Hepatocyte (in vitro differentiated cells): Measurements from ENCODE around the gene DSE. TPM values are rescaled to one million over a fixed set of nuclear protein-coding genes. Genes with fewer than 3 reads are reported as not detected.

Experiments
- DNase-seq: peaks from one replicate; pipeline ENCODE4 v3.0.0-alpha.2; 2016; ENCODE audit warnings: low spot score
- H2AFZ ChIP-seq: fragments of 200-600 bp; sonication (generic); 2 replicates; pipeline ENCODE4 v1.6.0; 2016; ENCODE audit warnings: antibody characterized with exemption, mild to moderate bottlenecking
- H3K27ac ChIP-seq: fragments of 200-600 bp; sonication (generic); 2 replicates; pipeline ENCODE4 v1.5.1; 2016; ENCODE audit warnings: mild to moderate bottlenecking
- H3K27me3 ChIP-seq: fragments of 200-600 bp; sonication (generic); 2 replicates; pipeline ENCODE4 v1.6.1; 2016
- H3K36me3 ChIP-seq: fragments of 200-600 bp; sonication (generic); replicated peaks from 2 replicates; pipeline ENCODE4 v1.5.1; 2016; ENCODE audit warnings: low read depth; ENCODE audit not compliant: insufficient read depth
- H3K4me1 ChIP-seq: fragments of 200-600 bp; sonication (generic); 2 replicates; pipeline ENCODE4 v1.5.1; 2016; ENCODE audit warnings: mild to moderate bottlenecking, moderate library complexity; ENCODE audit not compliant: insufficient read depth
- H3K4me2 ChIP-seq: fragments of 200-600 bp; sonication (generic); 2 replicates; pipeline ENCODE4 v1.6.0; 2016
- H3K4me3 ChIP-seq: fragments of 200-600 bp; sonication (generic); 2 replicates; pipeline ENCODE4 v1.5.1; 2016; ENCODE audit warnings: mild to moderate bottlenecking
- H3K79me2 ChIP-seq: fragments of 200-600 bp; sonication (generic); 2 replicates; pipeline ENCODE4 v1.6.0; 2017; ENCODE audit warnings: mild to moderate bottlenecking
- H3K9me2 ChIP-seq: fragments of 200-600 bp; sonication (generic); replicated peaks from 2 replicates; pipeline ENCODE4 v1.6.0; 2017; ENCODE audit warnings: mild to moderate bottlenecking; ENCODE audit not compliant: insufficient read depth
- H3K9me3 ChIP-seq: fragments of 200-600 bp; sonication (generic); 2 replicates; pipeline ENCODE4 v1.5.1; 2016; ENCODE audit warnings: low read depth, mild to moderate bottlenecking
- H4K20me1 ChIP-seq: fragments of 200-600 bp; sonication (generic); 2 replicates; pipeline ENCODE4 v1.6.0; 2016; ENCODE audit warnings: mild to moderate bottlenecking; ENCODE audit not compliant: insufficient read depth, poor library complexity, severe bottlenecking
- CTCF ChIP-seq: fragments of 200-600 bp; sonication (generic); IDR thresholded peaks from 2 replicates; pipeline ENCODE4 v1.5.1; 2016; ENCODE audit warnings: antibody characterized with exemption, mild to moderate bottlenecking; ENCODE audit not compliant: poor library complexity
- EZH2 ChIP-seq: fragments of 200-600 bp; sonication (generic); IDR thresholded peaks from 2 replicates; pipeline ENCODE4 v1.6.1; 2016; ENCODE audit warnings: antibody characterized with exemption, mild to moderate bottlenecking, borderline replicate concordance
- EZH2phosphoT487 ChIP-seq: fragments of 200-600 bp; sonication (generic); IDR thresholded peaks from one replicate; pipeline ENCODE4 v1.6.1; 2018; ENCODE audit warnings: antibody characterized with exemption, mild to moderate bottlenecking, low read depth, moderate library complexity; ENCODE audit not compliant: unreplicated experiment, severe bottlenecking
- WGBS: methylation state at CpG from one replicate; pipeline ENCODE4 v1.1.6; 2016; ENCODE audit warnings: low lambda C conversion rate; ENCODE audit errors: missing lambda C conversion rate; 5-methylcytosine and 5-hydroxymethylcytosine counted together
- polyA plus RNA-seq: library from polyadenylated mRNA; unstranded; fragments of >200 nt; fragmentation: Nextera tagmentation; extraction: Ambion mirVana; gene quantifications from 2 replicates; pipeline ENCODE4 v1.2.1, GENCODE V29; 2016
- total RNA-seq: library from RNA; depleted of rRNA; stranded (reverse); fragments of >200 nt; gene quantifications from 2 replicates; pipeline ENCODE4 v1.2.3, GENCODE V29; 2014

The DSE gene
- total and polyA plus RNA-seq, 2 experiments from 2014 or later = 19.9 to 45.0 TPM

DNA sequence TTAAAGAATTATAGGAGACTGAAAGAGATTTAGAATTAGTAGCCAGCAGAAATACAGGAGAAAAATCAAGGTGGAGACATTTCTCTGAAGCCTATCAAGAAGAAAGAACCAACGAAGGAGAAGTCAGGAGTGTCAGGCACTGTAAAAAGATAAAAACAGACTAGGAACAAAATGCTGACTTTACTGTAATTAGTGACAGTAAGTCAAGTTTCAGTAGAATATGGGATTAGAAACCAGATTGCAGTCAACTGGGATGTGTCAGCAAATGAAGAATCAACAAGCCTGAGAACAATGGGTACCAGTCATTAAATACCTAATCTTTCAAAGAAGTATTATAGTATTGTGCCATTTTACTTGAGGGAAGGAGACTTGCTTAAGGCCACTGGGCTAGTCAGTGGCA is 112.0 kb downstream of the DSE start:
- 82% methylated on average over 1 of the region's 1 CpG for WGBS
- Histone ChIP-seq H3K27ac (no peak overlapping the region), H2AFZ (no peak overlapping the region), H3K79me2 (no peaks in the 10 kb centered on the region), H3K36me3 (no peaks in the 10 kb centered on the region), H3K4me1 (no peaks in the 10 kb centered on the region), H3K9me3 (no peaks in the 10 kb centered on the region), H4K20me1 (no peaks in the 10 kb centered on the region), H3K4me2 (no peak overlapping the region), H3K4me3 (no peak overlapping the region), H3K27me3 (no peaks in the 10 kb centered on the region), H3K9me2 (no peaks in the 10 kb centered on the region)
- TF ChIP-seq EZH2 = no peak
- TF ChIP-seq EZH2phosphoT487 = no peak
- no peak for TF ChIP-seq CTCF
- DNase-seq = no peak

DNA sequence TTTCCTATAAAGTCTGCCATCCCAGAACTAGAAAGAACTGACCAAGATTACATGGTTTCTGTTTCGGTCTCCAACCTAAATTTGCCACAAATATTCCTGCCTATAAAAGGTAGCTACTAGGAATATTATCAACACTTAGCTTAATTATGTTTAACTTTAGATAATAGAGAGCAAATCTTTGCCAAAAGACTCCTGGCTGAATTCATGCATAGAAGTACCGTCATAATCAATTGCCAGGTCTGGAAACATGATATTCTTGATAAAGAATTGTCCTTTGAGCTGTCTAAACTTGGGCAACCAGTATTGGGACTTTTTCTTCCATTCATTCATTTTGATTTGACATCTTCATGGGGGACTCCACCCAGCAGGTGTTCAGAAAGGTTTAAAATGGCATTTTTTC is 112.9 kb downstream of the DSE start:
- Histone ChIP-seq H2AFZ (no peak overlapping the region), H3K4me1 (no peaks in the 10 kb centered on the region), H3K4me2 (no peak overlapping the region), H3K79me2 (no peaks in the 10 kb centered on the region), H3K9me2 (no peaks in the 10 kb centered on the region), H3K4me3 (no peak overlapping the region), H4K20me1 (no peaks in the 10 kb centered on the region), H3K27ac (no peak overlapping the region), H3K9me3 (no peaks in the 10 kb centered on the region), H3K36me3 (no peaks in the 10 kb centered on the region), H3K27me3 (no peaks in the 10 kb centered on the region)
- DNase-seq = no peak
- TF ChIP-seq CTCF (no peak), EZH2 (no peak), EZH2phosphoT487 (no peak)
- WGBS = 49% methylated on average over 2 of the region's 2 CpGs

GRCh38 chr6:116485559-116486184 is 114.9 kb downstream of the DSE start:
- H4K20me1 ChIP-seq = no peaks in the 10 kb centered on the region
- no peaks in the 10 kb centered on the region for H3K36me3 ChIP-seq
- no peaks in the 10 kb centered on the region for H3K79me2 ChIP-seq
- H3K9me2 ChIP-seq = no peaks in the 10 kb centered on the region
- H3K4me2 ChIP-seq = no peak overlapping the region
- H3K9me3 ChIP-seq = no peaks in the 10 kb centered on the region
- H3K4me3 ChIP-seq = no peak overlapping the region
- H2AFZ ChIP-seq = no peak overlapping the region
- WGBS = 78% methylated on average over 5 of the region's 5 CpGs
- H3K4me1 ChIP-seq = no peaks in the 10 kb centered on the region
- no peaks in the 10 kb centered on the region for H3K27me3 ChIP-seq
- H3K27ac ChIP-seq = no peak overlapping the region
- TF ChIP-seq CTCF (no peak), EZH2 (no peak), EZH2phosphoT487 (no peak)
- DNase-seq = no peak
